Lower leg skin (tissue), 3 donors: ENCODE results near the gene EPS8L3.

Source experiments
- POLR2A ChIP-seq, 2 donors: fragments of 450-650 bp; IDR thresholded peaks; one replicate each; pipeline ENCODE4 v1.6.1; 2016 to 2017; ENCODE audit warnings: antibody characterized with exemption in 2 of 2, mild to moderate bottlenecking in 1 of 2, moderate library complexity in 1 of 2
- TF ChIP-seq, protein P1 (sequence below), 3 donors: fragments of 450-650 bp; IDR thresholded peaks; one replicate each; pipeline ENCODE4 v1.5.1; 2016; ENCODE audit warnings: antibody characterized with exemption in 3 of 3, mild to moderate bottlenecking in 3 of 3, moderate library complexity in 2 of 3

GRCh38 chr1:109787845-109788601 lies 24.3 kb upstream of the EPS8L3 start:
- TF ChIP-seq, protein P1, sequence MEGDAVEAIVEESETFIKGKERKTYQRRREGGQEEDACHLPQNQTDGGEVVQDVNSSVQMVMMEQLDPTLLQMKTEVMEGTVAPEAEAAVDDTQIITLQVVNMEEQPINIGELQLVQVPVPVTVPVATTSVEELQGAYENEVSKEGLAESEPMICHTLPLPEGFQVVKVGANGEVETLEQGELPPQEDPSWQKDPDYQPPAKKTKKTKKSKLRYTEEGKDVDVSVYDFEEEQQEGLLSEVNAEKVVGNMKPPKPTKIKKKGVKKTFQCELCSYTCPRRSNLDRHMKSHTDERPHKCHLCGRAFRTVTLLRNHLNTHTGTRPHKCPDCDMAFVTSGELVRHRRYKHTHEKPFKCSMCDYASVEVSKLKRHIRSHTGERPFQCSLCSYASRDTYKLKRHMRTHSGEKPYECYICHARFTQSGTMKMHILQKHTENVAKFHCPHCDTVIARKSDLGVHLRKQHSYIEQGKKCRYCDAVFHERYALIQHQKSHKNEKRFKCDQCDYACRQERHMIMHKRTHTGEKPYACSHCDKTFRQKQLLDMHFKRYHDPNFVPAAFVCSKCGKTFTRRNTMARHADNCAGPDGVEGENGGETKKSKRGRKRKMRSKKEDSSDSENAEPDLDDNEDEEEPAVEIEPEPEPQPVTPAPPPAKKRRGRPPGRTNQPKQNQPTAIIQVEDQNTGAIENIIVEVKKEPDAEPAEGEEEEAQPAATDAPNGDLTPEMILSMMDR (IDR thresholded peaks at IDR 0.05) = no peak
- TF ChIP-seq POLR2A (IDR thresholded peaks at IDR 0.05) = no peak
